B cell (primary cell): Measurements from ENCODE around the gene FRMD4A. TPM values are rescaled to one million over a fixed set of nuclear protein-coding genes. Genes with fewer than 3 reads are reported as not detected.

Experiments used
- ATAC-seq: fragments of 200-7000 bp; cut with Tn5 transposase; one replicate; pipeline ENCODE4 v1.10.0; 2021; ENCODE audit warnings: low read depth, mild to moderate bottlenecking, moderate number of reproducible peaks, moderate library complexity
- CTCF ChIA-PET: fragments of 350-600 bp; sonication (Branson Sonifier 250); formaldehyde crosslinking; loops from one replicate; lab custom pipeline; 2021; ENCODE audit warnings: antibody characterized with exemption, inconsistent platforms; lab: Charles Lee
- POLR2A ChIA-PET: fragments of 350-600 bp; sonication (Branson Sonifier 250); formaldehyde crosslinking; loops from one replicate; lab custom pipeline; 2021; ENCODE audit warnings: antibody characterized with exemption; lab: Charles Lee
- DNase-seq: peaks from one replicate; pipeline ENCODE4 v3.0.0; 2013
- H2AFZ ChIP-seq: 2 replicates; pipeline ENCODE4 v1.6.1; 2012; ENCODE audit warnings: mild to moderate bottlenecking, low read depth, low read length; ENCODE audit not compliant: insufficient read depth, poor library complexity, severe bottlenecking
- H3K27ac ChIP-seq, 2 donors: 1 replicate in 1 of 2; 2 replicates in 1 of 2; pipeline ENCODE4 v1.5.1; 2012 to 2013; ENCODE audit warnings: low read length in 2 of 2, mild to moderate bottlenecking in 2 of 2, moderate library complexity in 1 of 2
- H3K27me3 ChIP-seq, 4 experiments: fragments of 200-600 bp in 1 of 4; sonication (generic) in 1 of 4; replicated peaks in 1 of 4; 1 replicate in 2 of 4; 2 replicates in 2 of 4; pipeline versions ENCODE4 v1.6.1 to v1.7.0; 2013 to 2016; ENCODE audit warnings: low read length in 3 of 4, mild to moderate bottlenecking in 2 of 4, mixed read lengths in 1 of 4, moderate library complexity in 1 of 4; ENCODE audit not compliant: insufficient read depth in 4 of 4, control insufficient read depth in 3 of 4; ENCODE audit errors: control extremely low read depth in 1 of 4
- H3K36me3 ChIP-seq, 2 experiments: replicated peaks in 1 of 2; 1 replicate in 1 of 2; 2 replicates in 1 of 2; pipeline versions ENCODE4 v1.6.1 to v1.7.1; 2013; ENCODE audit warnings: low read length in 1 of 2; ENCODE audit not compliant: insufficient read depth in 2 of 2, control insufficient read depth in 1 of 2; ENCODE audit errors: control extremely low read depth in 1 of 2, extremely low read depth in 1 of 2
- H3K4me1 ChIP-seq, 2 donors: fragments of 200-600 bp in 1 of 2; sonication (generic) in 1 of 2; 1 replicate in 1 of 2; 2 replicates in 1 of 2; pipeline versions ENCODE4 v1.5.1 to v1.6.1; 2013 to 2017; ENCODE audit warnings: low read length in 2 of 2; ENCODE audit not compliant: control insufficient read depth in 2 of 2, insufficient read depth in 2 of 2
- H3K4me2 ChIP-seq: replicated peaks from 2 replicates; pipeline ENCODE3; 2012; ENCODE audit warnings: mild to moderate bottlenecking, low read depth, low read length; ENCODE audit not compliant: poor library complexity, severe bottlenecking
- H3K4me3 ChIP-seq, 5 experiments: fragments of 200-600 bp in 1 of 5; sonication (generic) in 1 of 5; 1 replicate in 3 of 5; 2 replicates in 2 of 5; pipeline versions ENCODE4 v1.5.1 to v1.7.0; 2011 to 2016; ENCODE audit warnings: low read length in 4 of 5, mild to moderate bottlenecking in 4 of 5, low read depth in 2 of 5, control low read depth in 1 of 5, moderate library complexity in 1 of 5; ENCODE audit not compliant: insufficient read depth in 1 of 5; ENCODE audit errors: control extremely low read depth in 1 of 5, extremely low read depth in 1 of 5
- H3K79me2 ChIP-seq: fragments of 200-600 bp; sonication (generic); one replicate; pipeline ENCODE4 v1.6.0; 2016; ENCODE audit warnings: low read length; ENCODE audit not compliant: control insufficient read depth, insufficient read depth
- H3K9ac ChIP-seq: fragments of 200-600 bp; sonication (generic); 2 replicates; pipeline ENCODE4 v1.6.1; 2017; ENCODE audit warnings: mild to moderate bottlenecking, low read length, moderate library complexity
- H3K9me3 ChIP-seq, 3 donors: one replicate each; pipeline versions ENCODE4 v1.6.1 to v1.7.1; 2013; ENCODE audit warnings: low read length in 2 of 3; ENCODE audit not compliant: control insufficient read depth in 2 of 3, insufficient read depth in 1 of 3; ENCODE audit errors: control extremely low read depth in 1 of 3
- H4K20me1 ChIP-seq: 2 replicates; pipeline ENCODE4 v1.6.0; 2012; ENCODE audit warnings: mild to moderate bottlenecking, low read length; ENCODE audit not compliant: insufficient read depth, control insufficient read depth, poor library complexity, severe bottlenecking
- H3K27ac Mint-ChIP-seq: one replicate; pipeline ENCODE4 v1.8.0; 2021; ENCODE audit warnings: mixed read lengths
- H3K27me3 Mint-ChIP-seq: one replicate; pipeline ENCODE4 v1.8.0; 2021; ENCODE audit warnings: mixed read lengths
- H3K4me1 Mint-ChIP-seq: one replicate; pipeline ENCODE4 v1.8.0; 2021; ENCODE audit warnings: mixed read lengths
- H3K4me3 Mint-ChIP-seq: one replicate; pipeline ENCODE4 v1.8.0; 2021; ENCODE audit warnings: mixed read lengths
- H3K9me3 Mint-ChIP-seq: one replicate; pipeline ENCODE4 v1.8.0; 2022; ENCODE audit warnings: mixed read lengths; ENCODE audit not compliant: insufficient read depth
- EZH2 ChIP-seq: IDR thresholded peaks from 2 replicates; pipeline ENCODE4 v1.6.1; 2012; ENCODE audit warnings: borderline replicate concordance, low read depth, mild to moderate bottlenecking, moderate library complexity, low read length; ENCODE audit not compliant: insufficient read depth, poor library complexity, severe bottlenecking
- WGBS: methylation state at CpG from one replicate; pipeline ENCODE4 v1.1.5; 2013; ENCODE audit warnings: missing lambda C conversion rate; ENCODE audit not compliant: insufficient coverage; 5-methylcytosine and 5-hydroxymethylcytosine counted together
- intact Hi-C: fragments of 100-400 bp; cut with micrococcal nuclease; formaldehyde crosslinking; loops from one replicate; pipeline ENCODE4 v1.10.0; 2022
- polyA plus RNA-seq: library from polyadenylated mRNA; depleted of rRNA; stranded (reverse); fragments of >200 nt; gene quantifications from 2 replicates; pipeline ENCODE4 v1.2.3, GENCODE V29; 2012
- total RNA-seq, 2 donors: library from RNA; stranded (reverse); fragments of 120-200 nt in 1 of 2; gene quantifications; 1 replicate in 1 of 2; 2 replicates in 1 of 2; pipeline versions ENCODE4 v1.2.3 to v1.2.4, GENCODE V29; 2013 to 2022
- TF ChIP-seq, protein P1 (sequence below): fragments of 200-600 bp; IDR thresholded peaks from one replicate; pipeline ENCODE4 v1.8.0; 2022; ENCODE audit warnings: antibody characterized with exemption, mild to moderate bottlenecking

Gene FRMD4A
- total and polyA plus RNA-seq, 2 donors (not counting 1 experiment from before 2014, with no cell fraction given): 0.76 to 3.4 TPM

DNA sequence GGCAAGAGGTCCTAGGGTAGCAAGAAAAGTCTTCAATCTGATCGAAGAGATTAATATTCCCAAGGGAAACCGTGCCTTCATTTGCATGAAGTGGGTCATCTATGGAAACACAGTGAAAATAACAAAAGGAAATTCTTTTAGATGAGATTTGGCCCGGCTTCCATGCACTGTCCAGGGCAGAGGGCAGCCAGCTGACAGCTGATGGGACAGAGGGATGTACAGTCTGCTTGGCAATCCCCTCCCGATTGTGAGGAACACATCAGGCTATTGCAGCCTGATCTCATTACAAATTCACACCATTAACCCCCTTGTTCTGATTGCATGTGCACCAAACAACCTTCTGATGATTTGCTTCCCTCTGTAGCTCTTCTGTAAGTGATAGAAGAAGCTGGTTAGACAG, 105.3 kb downstream of the FRMD4A start:
- no peaks in the 10 kb centered on the region for H3K4me1 ChIP-seq
- no peak overlapping the region for H3K27ac Mint-ChIP-seq
- CTCF ChIA-PET: interaction anchor here (0.6 kb wide), 1 partner anchor 725 kb away, joined by 3 read pairs; no protein-coding TSS in a partner anchor

DNA sequence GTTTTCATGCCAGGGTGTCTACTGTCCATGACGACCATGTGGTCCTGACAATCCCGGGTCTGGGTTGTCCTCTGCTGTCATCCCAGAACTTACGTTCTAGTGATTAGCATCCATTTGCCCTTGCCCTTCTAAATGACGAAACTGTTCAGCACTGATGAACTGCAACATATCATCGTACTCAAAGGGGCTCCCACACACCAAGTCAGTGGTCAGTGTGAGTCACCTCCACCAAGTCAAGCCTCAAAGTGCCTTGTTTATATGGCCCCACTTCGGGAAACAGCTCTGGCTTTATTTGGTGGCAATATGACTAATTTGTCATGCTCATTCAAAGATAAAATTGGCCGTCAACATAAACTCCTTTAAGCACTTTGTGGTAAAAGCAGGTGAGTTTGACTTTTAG, 110.7 kb downstream of the FRMD4A start:
- Mint-ChIP-seq H3K9me3 (no peaks in the 10 kb centered on the region), H3K27ac (no peak overlapping the region), H3K4me1 (no peaks in the 10 kb centered on the region), H3K27me3 (peaks cover 47% of the 10 kb centered on the region), H3K4me3 (no peak overlapping the region)
- Histone ChIP-seq H3K9me3 (no peaks in the 10 kb centered on the region), H4K20me1 (no peaks in the 10 kb centered on the region), H3K27me3 (peaks cover 0 to 7% (median 1%) of the 10 kb centered on the region in 4 experiments), H3K4me3 (no peak overlapping the region), H3K36me3 (no peaks in the 10 kb centered on the region), H3K79me2 (no peaks in the 10 kb centered on the region), H3K9ac (no peak overlapping the region), H3K4me2 (no peak overlapping the region), H3K27ac (no peak overlapping the region), H2AFZ (no peak overlapping the region), H3K4me1 (no peaks in the 10 kb centered on the region)
- WGBS: 93% methylated on average over 3 of the region's 7 CpGs
- ATAC-seq (no peak), DNase-seq (no peak)
- ChIA-PET CTCF (no interaction called here), POLR2A (no interaction called here)
- TF ChIP-seq EZH2: no peak
- TF ChIP-seq, protein P1, sequence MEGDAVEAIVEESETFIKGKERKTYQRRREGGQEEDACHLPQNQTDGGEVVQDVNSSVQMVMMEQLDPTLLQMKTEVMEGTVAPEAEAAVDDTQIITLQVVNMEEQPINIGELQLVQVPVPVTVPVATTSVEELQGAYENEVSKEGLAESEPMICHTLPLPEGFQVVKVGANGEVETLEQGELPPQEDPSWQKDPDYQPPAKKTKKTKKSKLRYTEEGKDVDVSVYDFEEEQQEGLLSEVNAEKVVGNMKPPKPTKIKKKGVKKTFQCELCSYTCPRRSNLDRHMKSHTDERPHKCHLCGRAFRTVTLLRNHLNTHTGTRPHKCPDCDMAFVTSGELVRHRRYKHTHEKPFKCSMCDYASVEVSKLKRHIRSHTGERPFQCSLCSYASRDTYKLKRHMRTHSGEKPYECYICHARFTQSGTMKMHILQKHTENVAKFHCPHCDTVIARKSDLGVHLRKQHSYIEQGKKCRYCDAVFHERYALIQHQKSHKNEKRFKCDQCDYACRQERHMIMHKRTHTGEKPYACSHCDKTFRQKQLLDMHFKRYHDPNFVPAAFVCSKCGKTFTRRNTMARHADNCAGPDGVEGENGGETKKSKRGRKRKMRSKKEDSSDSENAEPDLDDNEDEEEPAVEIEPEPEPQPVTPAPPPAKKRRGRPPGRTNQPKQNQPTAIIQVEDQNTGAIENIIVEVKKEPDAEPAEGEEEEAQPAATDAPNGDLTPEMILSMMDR: no peak
- intact Hi-C loops: no loop called here

More for the DNA sequence above, 105.3 kb downstream of the FRMD4A start:
- intact Hi-C loops: no loop called here
- Histone ChIP-seq H3K79me2 (no peaks in the 10 kb centered on the region), H3K27me3 (peaks cover 0 to 3% (median 0%) of the 10 kb centered on the region in 4 experiments), H2AFZ (no peak overlapping the region), H3K9me3 (peaks cover 0 to 3% (median 0%) of the 10 kb centered on the region in 3 donors), H3K4me2 (no peak overlapping the region), H3K9ac (no peak overlapping the region), H4K20me1 (no peaks in the 10 kb centered on the region), H3K36me3 (no peaks in the 10 kb centered on the region), H3K27ac (no peak overlapping the region), H3K4me3 (no peak overlapping the region)
- Mint-ChIP-seq H3K9me3 (no peaks in the 10 kb centered on the region), H3K4me1 (no peaks in the 10 kb centered on the region), H3K27me3 (peaks cover 47% of the 10 kb centered on the region), H3K4me3 (no peak overlapping the region)
- no peak for TF ChIP-seq EZH2
- TF ChIP-seq, protein P1: no peak
- DNase-seq (no peak), ATAC-seq (no peak)
- 81% methylated on average over 2 of the region's 4 CpGs for WGBS
- POLR2A ChIA-PET: no interaction called here
